HG02759 (cell line): Measurements from ENCODE around the gene ANKRD23.
"Not testable (repeated sequence)": the region's sequence is repeated elsewhere in the genome, so short reads cannot be mapped to it uniquely, and the experiment has no call there.

Experiments used
- ATAC-seq: cut with Tn5 transposase; IDR thresholded peaks from one replicate; pipeline ENCODE4 v1.9.1; 2021; ENCODE audit warnings: mild to moderate bottlenecking, moderate library complexity; ENCODE audit not compliant: unreplicated experiment

ANKRD23 gene

GRCh38 chr2:96864343-96865091 lies 20.7 kb upstream of the ANKRD23 start:
- ATAC-seq: no peak

GRCh38 chr2:96863575-96864342 lies 19.9 kb upstream of the ANKRD23 start:
- ATAC-seq: no peak

GRCh38 chr2:96863056-96863455 lies 19.2 kb upstream of the ANKRD23 start:
- ATAC-seq: not testable (repeated sequence)

GRCh38 chr2:96861074-96861473 lies 17.3 kb upstream of the ANKRD23 start:
- ATAC-seq: no peak

GRCh38 chr2:96860065-96861029 lies 16.5 kb upstream of the ANKRD23 start:
- ATAC-seq: no peak

GRCh38 chr2:96859681-96860064 lies 15.9 kb upstream of the ANKRD23 start:
- no peak for ATAC-seq

GRCh38 chr2:96859099-96859649 lies 15.4 kb upstream of the ANKRD23 start:
- ATAC-seq: no peak

- ATAC-seq: peak; percentile 92
Observed at GRCh38 chr2:96857667-96858372, 14.0 kb upstream of the ANKRD23 start, which contains the start of gene ANKRD39. TSS of gene ANKRD39 (minus strand) at chr2:96858016. CDS start at chr2:96857987, 29 bp downstream.

- ATAC-seq: no peak
Observed at GRCh38 chr2:96856776-96857666, 13.2 kb upstream of the ANKRD23 start.

GRCh38 chr2:96853321-96853720 lies 9.5 kb upstream of the ANKRD23 start:
- no peak for ATAC-seq

- ATAC-seq: no peak
Observed at GRCh38 chr2:96852667-96853066, 8.8 kb upstream of the ANKRD23 start.

GRCh38 chr2:96848264-96848663 lies 4.4 kb upstream of the ANKRD23 start:
- ATAC-seq: no peak

- no peak for ATAC-seq
Observed at GRCh38 chr2:96847586-96847985, 3.8 kb upstream of the ANKRD23 start.

- ATAC-seq: no peak
Observed at GRCh38 chr2:96846825-96847224, 3.0 kb upstream of the ANKRD23 start.

- ATAC-seq: no peak
Observed at GRCh38 chr2:96844405-96844808, 586 bp upstream of the ANKRD23 start.

- ATAC-seq: no peak
Observed at GRCh38 chr2:96842600-96842999, 1.2 kb downstream of the ANKRD23 start.

- ATAC-seq: no peak
Observed at GRCh38 chr2:96841701-96842495, 1.9 kb downstream of the ANKRD23 start.
